NCI-H2107 treated with DMSO at 0.1 percent for 48 hours (cell line): ENCODE data around the gene PARD6A.
A peak's percentile ranks its signal among the peaks of the same experiment; 100 is the strongest.

Source experiments
- DNase-seq: peaks from one replicate; lab custom pipeline; 2025; ENCODE audit not compliant: unreplicated experiment; lab: John Stamatoyannopoulos, UW

Gene PARD6A

GRCh38 chr16:67666559-67667452, 6.0 kb downstream of the PARD6A start, which contains the start of the genes C16orf86 and ENKD1:
Gene C16orf86 (plus strand): TSS chr16:67666814. CDS start chr16:67666971, 157 bp downstream.
Gene ENKD1 (minus strand): TSS chr16:67666750. CDS start chr16:67666442, 308 bp downstream.
- DNase-seq, result peak; percentile 40

- DNase-seq, result no peak
Observed at GRCh38 chr16:67667453-67667816, 6.7 kb downstream of the PARD6A start.

GRCh38 chr16:67667817-67668494, 7.2 kb downstream of the PARD6A start:
- DNase-seq, result peak; percentile 92

- DNase-seq, result no peak
Observed at GRCh38 chr16:67668495-67669157, 7.9 kb downstream of the PARD6A start.

- DNase-seq, result no peak
Observed at GRCh38 chr16:67669499-67670101, 8.8 kb downstream of the PARD6A start.

- DNase-seq, result no peak
Observed at GRCh38 chr16:67672306-67672705, 11.5 kb downstream of the PARD6A start.

- no peak for DNase-seq
Observed at GRCh38 chr16:67672739-67673662, 12.2 kb downstream of the PARD6A start.

- peak; percentile 27 for DNase-seq
Observed at GRCh38 chr16:67673712-67674580, 13.2 kb downstream of the PARD6A start.

- DNase-seq, result no peak
Observed at GRCh38 chr16:67674851-67675578, 14.3 kb downstream of the PARD6A start.

- DNase-seq, result no peak
Observed at GRCh38 chr16:67675579-67675935, 14.8 kb downstream of the PARD6A start.

- no peak for DNase-seq
Observed at GRCh38 chr16:67675999-67676398, 15.2 kb downstream of the PARD6A start.

GRCh38 chr16:67676516-67676915, 15.8 kb downstream of the PARD6A start:
- DNase-seq, result no peak

GRCh38 chr16:67676939-67677338, 16.2 kb downstream of the PARD6A start:
- no peak for DNase-seq

- DNase-seq, result no peak
Observed at GRCh38 chr16:67677712-67678111, 17.0 kb downstream of the PARD6A start.

GRCh38 chr16:67678354-67679023, 17.7 kb downstream of the PARD6A start:
- DNase-seq, result no peak

- DNase-seq, result no peak
Observed at GRCh38 chr16:67679935-67680897, 19.5 kb downstream of the PARD6A start.

GRCh38 chr16:67683767-67684166, 23.0 kb downstream of the PARD6A start:
- no peak for DNase-seq
